ENCODE measurements around the gene MAPT.

- TF ChIP-seq YY1 (IDR thresholded peaks at IDR 0.05; ENCODE audit: insufficient read depth, insufficient read length) (no peak), ZNF274 (IDR thresholded peaks at IDR 0.05; ENCODE audit: low read depth, low read length) (no peak)
These were observed 132.1 kb downstream of the MAPT start for GRCh38 chr17:46026166-46027047.

Data from NT2/D1 (cell line).